Myocyte (in vitro differentiated cells): Measurements from ENCODE around the gene KTI12. TPM values are rescaled to one million over a fixed set of nuclear protein-coding genes. Genes with fewer than 3 reads are reported as not detected.
"Not testable (repeated sequence)": the region's sequence is repeated elsewhere in the genome, so short reads cannot be mapped to it uniquely, and the experiment has no call there.

Experiments
- DNase-seq: peaks from one replicate; pipeline ENCODE4 v3.0.0-alpha.2; 2012; ENCODE audit warnings: low read depth
- total RNA-seq: library from RNA; depleted of rRNA; stranded (reverse); fragments of >200 nt; gene quantifications from 2 replicates; pipeline ENCODE4 v1.2.3, GENCODE V29; 2014

The KTI12 gene
- total RNA-seq, 1 donor from 2014 or later = 11.6 TPM

DNA sequence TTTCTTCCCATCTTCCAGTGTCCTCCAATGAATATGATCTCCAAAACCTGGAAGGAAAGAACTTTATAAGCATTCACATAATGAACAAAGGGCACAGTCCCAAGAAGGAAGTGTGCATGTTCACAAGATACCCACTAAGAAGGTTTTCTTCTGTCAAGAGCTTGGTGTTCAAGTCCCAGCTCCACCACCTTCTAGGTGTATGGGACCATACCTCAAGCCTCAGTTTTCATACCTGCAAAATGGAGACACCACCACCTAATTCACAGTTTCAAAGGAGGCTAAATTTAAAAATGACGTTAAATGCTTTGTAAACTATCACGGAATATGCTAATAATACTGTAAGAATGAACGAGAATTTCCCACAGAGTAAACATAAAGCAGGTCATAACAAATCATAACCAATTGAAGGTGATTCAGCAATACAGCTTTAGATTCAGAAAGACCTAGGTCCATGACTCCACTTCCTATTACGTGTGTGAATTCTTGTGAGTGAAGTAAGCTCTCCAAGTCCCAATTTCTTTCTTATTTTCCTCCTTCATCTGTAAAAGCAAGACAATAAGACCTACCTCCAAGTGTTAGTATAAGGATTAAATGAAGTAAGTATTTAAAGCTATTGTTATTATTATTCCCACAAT, 8.1 kb upstream of the KTI12 start:
- no peak for DNase-seq

GRCh38 chr1:52037909-52038308, 4.3 kb upstream of the KTI12 start:
- no peak for DNase-seq

DNA sequence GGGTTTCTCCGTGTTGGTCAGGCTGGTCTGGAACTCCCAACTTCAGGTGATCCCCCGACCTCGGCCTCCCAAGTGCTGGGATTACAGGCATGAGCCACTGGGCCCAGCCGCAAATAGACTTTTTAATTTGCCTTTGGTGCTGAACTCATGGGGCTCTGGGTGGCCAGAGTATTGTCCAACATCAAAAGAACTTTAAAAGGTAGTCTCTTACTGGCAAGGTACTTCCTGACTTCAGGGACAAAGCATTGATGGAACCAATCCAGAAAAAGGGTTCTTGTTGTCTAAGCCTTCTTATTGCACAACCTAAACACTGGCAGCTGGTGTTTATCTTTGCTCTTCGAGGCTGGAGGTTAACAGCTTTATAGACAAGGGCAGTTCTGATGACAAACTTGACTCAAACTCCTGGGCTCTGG, 3.8 kb upstream of the KTI12 start:
- DNase-seq = no peak

DNA sequence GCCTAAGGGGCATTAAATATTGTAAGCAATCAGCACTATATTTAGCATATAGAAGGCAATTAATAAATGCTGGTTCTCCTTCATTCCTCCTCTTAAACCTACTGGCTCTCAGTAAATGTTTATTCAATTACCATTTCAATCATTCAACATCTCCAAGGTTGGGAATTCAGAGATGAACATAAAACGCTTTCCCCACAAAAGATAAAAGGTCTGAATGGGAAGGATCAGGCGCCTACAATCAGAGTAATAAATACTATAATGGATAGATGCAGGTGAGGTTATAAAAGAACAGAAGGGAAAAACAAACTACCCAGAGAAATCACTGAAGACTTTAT, 407 bp upstream of the KTI12 start:
- DNase-seq = no peak

DNA sequence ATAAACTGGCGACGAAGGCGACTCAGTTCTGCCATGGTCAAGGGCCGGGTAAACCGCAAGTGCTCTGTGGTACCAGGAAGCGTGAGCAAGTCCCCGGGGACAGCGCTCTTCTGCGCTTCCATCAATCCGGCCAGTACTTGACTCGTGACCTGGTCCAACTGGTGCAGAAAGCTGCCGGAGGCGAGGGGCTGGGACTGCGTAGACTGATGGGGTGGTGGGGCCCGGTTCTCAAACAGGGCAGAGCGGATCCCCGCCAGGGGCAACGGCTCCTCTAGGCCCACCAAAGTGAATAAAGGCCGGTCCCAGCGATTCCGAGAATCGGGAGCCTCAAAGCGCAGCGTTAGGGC, 852 bp downstream of the KTI12 start:
- peak; percentile 91 for DNase-seq

DNA sequence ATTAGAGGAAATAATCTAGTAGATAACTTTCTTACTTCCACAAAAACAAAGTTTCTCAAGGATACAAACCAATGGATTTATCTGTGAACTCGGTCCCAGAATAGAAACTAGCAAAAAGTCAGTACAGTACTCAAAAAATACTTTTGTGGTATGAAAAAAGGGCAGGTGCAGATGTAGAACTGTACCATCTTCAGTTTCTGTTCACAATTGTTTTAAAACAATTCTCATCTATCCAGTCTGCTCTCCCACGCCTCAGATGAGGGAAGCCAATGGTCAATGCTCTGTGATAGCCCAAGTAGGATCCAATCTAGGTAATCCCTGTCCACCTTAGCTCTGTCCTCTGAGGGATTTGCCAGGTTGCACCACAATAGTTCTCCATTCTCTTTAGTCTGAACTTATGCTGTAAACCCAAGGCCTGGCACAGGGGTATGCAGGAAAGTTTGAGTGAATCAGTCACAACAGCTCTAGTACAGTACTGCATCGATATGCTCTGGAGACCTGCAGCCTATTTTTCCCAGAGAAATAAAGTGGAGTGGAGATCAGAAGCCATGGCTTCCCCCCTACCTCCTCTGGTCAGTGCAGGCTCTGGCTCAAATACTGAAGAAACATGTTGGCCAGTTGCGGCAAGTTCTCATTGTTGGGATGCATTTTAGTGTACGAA, 1.4 kb downstream of the KTI12 start:
- DNase-seq = no peak

- peak; percentile 18 for DNase-seq
Observed at GRCh38 chr1:52028839-52029238, 4.8 kb downstream of the KTI12 start.

DNA sequence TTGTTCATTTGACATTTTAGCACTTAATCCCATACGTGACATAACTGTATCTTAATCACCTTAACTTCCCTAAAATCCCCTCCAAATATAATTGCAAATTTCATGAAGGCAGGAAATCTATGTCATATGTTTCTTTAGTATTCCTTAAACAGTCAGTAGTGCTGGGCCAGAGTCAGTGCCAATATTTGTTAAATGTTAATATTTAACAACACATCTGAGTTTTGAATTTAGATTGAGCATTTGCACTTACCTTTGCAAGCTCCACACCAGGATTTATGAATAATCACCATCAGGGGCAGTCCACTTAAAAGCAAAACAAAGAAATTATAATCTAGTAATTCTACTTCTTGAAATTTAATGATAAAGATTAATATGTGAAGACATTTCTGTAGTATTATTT, 5.3 kb downstream of the KTI12 start:
- no peak for DNase-seq

GRCh38 chr1:52026278-52026677, 7.3 kb downstream of the KTI12 start:
- no peak for DNase-seq

- no peak for DNase-seq
Observed at GRCh38 chr1:52022133-52022532, 11.5 kb downstream of the KTI12 start.

DNA sequence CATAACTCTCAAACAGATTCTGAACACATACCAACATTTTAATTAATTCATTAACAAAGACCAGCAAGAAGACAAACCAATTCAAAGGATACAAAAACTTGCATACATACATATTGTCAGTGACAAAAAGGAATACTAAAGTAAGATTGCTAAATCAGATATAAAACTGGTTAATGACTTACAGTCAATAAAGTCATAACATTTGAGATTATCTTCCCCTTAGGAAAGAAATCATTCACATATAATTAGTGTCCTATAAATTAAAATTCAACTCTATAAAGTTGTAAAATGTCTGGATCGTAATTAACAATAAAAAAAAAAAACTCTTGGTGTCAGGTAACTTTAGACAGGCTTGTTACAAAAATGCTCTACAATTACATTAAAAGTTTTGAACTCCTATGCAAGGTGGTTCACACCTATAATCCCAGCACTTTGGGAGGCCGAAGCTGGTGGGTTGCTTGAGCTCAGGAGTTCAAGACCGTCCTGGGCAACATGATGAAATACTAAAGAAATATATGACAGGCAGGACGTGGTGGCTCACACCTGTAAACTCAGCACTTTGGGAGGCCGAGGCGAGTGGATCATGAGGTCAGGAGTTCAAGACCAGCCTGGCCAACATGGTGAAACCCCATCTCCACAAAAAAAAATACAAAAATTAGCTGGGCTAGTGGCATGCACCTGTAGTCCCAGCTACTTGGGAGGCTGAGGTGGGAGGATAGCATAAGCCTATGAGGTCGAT, 25.4 kb downstream of the KTI12 start:
- DNase-seq = no peak

- DNase-seq = no peak
Observed at GRCh38 chr1:52007215-52008002, 26.2 kb downstream of the KTI12 start.

- not testable (repeated sequence) for DNase-seq
Observed at GRCh38 chr1:52006081-52006553, 27.5 kb downstream of the KTI12 start.

DNA sequence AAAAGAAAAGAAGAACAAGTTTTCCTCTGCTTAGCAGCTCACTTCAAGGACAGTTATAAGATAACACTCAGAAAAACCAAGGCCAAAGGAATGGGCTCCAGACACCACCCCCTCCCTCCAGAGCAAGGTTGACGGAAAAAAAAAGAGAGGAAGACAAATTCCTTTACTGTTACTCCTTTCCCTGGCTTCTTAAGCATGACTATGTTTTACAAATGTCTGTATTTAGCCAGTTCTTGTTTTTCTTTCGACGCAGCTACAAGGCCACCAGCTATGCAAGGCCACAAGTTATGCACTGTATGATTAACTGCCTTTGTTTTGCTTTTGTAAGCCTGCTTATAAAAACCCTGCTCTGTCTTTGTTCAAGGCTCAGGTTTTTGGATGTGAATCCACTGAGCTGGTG, 28.1 kb downstream of the KTI12 start:
- not testable (repeated sequence) for DNase-seq

- no peak for DNase-seq
Observed at GRCh38 chr1:52003877-52004276, 29.7 kb downstream of the KTI12 start.

- DNase-seq = peak; percentile 88
Observed at GRCh38 chr1:52002038-52002917, 31.3 kb downstream of the KTI12 start.

GRCh38 chr1:51998701-51999100, 34.9 kb downstream of the KTI12 start:
- no peak for DNase-seq

DNA sequence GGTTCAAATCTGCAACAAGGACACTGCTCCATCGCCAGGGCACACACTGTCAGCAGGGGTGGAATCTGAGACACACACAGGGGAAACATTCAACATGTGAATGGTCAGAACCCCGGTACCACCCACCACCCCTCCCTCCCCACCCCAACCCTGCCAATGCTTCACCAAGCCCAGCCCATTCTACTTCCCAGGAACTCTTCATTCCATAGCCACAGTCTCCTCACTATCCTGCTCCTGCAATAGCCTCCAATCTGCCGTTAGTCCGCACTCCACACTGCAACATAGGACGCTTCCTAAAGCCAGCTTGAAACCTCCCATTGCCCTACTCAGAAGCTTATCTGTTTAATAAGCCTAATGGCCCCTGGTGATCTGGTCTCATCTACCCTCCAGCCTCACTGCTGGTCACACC, 35.6 kb downstream of the KTI12 start:
- no peak for DNase-seq

DNA sequence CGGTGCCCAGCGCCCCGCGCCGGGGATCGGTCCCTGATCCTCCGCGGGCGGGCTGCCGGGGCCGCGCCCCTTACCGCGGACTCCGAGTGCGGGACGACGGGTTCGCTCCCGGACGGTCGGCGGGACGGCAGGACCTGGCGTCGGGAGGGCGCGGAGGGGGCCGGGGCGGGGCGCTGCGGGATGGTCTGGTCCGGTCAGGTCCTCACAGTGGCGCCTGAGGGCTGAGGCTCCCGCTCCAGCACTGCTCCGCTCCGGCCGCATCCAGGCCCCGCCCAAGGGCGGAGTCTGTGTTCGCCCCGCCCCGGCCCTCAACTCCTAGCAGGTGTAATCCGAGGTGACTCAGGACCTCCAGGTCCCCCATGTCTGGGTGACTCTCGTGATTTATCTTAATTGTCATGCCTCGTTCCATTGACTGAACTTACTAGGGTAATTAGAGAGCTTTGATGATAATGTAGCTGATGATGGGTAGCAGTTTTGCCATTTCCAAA, 43.1 kb downstream of the KTI12 start, which contains the start of gene RAB3B:
TSS of gene RAB3B (minus strand) at position 223 of the 488 bp plus-strand sequence. CDS start 13,583 bp downstream, outside the sequence.
- DNase-seq = peak; percentile 62
